ENCODE results near the gene ZG16.

GRCh38 chr16:29790183-29790948, 12.3 kb downstream of the ZG16 start, which contains the start of gene KIF22:
- TF ChIP-seq SP1 (IDR thresholded peaks at IDR 0.05; ENCODE audit: low read depth) (peak; percentile 91), TCF7L2 (IDR thresholded peaks at IDR 0.05; ENCODE audit: borderline replicate concordance, extremely low read depth, insufficient read depth, insufficient read length) (peak; percentile 38), EZH2 (IDR thresholded peaks at IDR 0.05) (no peak), CTCF (IDR thresholded peaks at IDR 0.05 in 2 of 3, conservative IDR thresholded peaks at IDR 0.05 in 1 of 3; ENCODE audit: borderline replicate concordance in 1 of 3, insufficient read depth in 1 of 3, low read depth in 2 of 3, low read length in 2 of 3) (peak; percentile 13 to 66 (median 62); a peak in 5 of 6 replicates), EZH2phosphoT487 (IDR thresholded peaks at IDR 0.05; ENCODE audit: borderline replicate concordance) (no peak), POLR2A (IDR thresholded peaks at IDR 0.05; ENCODE audit: borderline replicate concordance, extremely low read depth, insufficient read depth, insufficient read length) (peak; percentile 77), REST (IDR thresholded peaks at IDR 0.05; ENCODE audit: low read depth) (no peak), POLR2AphosphoS5 (IDR thresholded peaks at IDR 0.05; ENCODE audit: low read depth, low read length) (peak; percentile 80), YY1 (IDR thresholded peaks at IDR 0.05; ENCODE audit: extremely low read depth, insufficient replicate concordance, low read depth, low read length) (peak; percentile 90)
